Limb (tissue), 2 donors: ENCODE data around the gene APC2.

Source experiments
- DNase-seq, 2 donors: peaks; one replicate each; pipeline ENCODE4 v3.0.0-alpha.2; 2016; ENCODE audit errors: extremely low spot score in 2 of 2

Gene APC2

GRCh38 chr19:1449467-1450442, at the start of gene APC2:
APC2 (plus strand) TSS chr19:1450121; CDS start chr19:1453002, 2,881 bp downstream.
- peak in 1 of 2 donors; percentile 86 for DNase-seq

GRCh38 chr19:1400281-1401137, 49.4 kb upstream of the APC2 start:
- DNase-seq, result peak in 1 of 2 donors; percentile 25

- DNase-seq, result peak; percentile 42 to 80
Observed at GRCh38 chr19:1401138-1401888, 48.6 kb upstream of the APC2 start, which contains the start of gene GAMT. GAMT (minus strand) TSS chr19:1401542; CDS start chr19:1401476, 66 bp downstream.

GRCh38 chr19:1401889-1402217, 48.1 kb upstream of the APC2 start:
- no peak for DNase-seq

GRCh38 chr19:1402411-1403070, 47.4 kb upstream of the APC2 start:
- DNase-seq, result no peak

- DNase-seq, result peak; percentile 99
Observed at GRCh38 chr19:1406774-1407527, 43.0 kb upstream of the APC2 start.

GRCh38 chr19:1407528-1408299, 42.2 kb upstream of the APC2 start, which contains the start of gene DAZAP1:
DAZAP1 (plus strand) TSS chr19:1407586; CDS start chr19:1407774, 188 bp downstream.
- DNase-seq, result peak in 1 of 2 donors; percentile 70

GRCh38 chr19:1408300-1409203, 41.4 kb upstream of the APC2 start:
- DNase-seq, result peak in 1 of 2 donors; percentile 66

- DNase-seq, result no peak
Observed at GRCh38 chr19:1409204-1410005, 40.5 kb upstream of the APC2 start.

- no peak for DNase-seq
Observed at GRCh38 chr19:1410136-1410786, 39.7 kb upstream of the APC2 start.

- no peak for DNase-seq
Observed at GRCh38 chr19:1410789-1411188, 39.1 kb upstream of the APC2 start.

GRCh38 chr19:1411255-1412191, 38.4 kb upstream of the APC2 start:
- DNase-seq, result no peak

GRCh38 chr19:1412323-1412923, 37.5 kb upstream of the APC2 start:
- no peak for DNase-seq

- DNase-seq, result no peak
Observed at GRCh38 chr19:1412995-1413800, 36.7 kb upstream of the APC2 start.
